Activated CD4-positive, CD25-positive, alpha-beta regulatory T cell treated with anti-CD3 and anti-CD28 coated beads, Interleukin-2, amount 50 U/mL, for 72 hours (primary cell): ENCODE measurements around the gene KRTAP5-1.
"Not testable (repeated sequence)": the region's sequence is repeated elsewhere in the genome, so short reads cannot be mapped to it uniquely, and the experiment has no call there.

Source experiments
- DNase-seq: peaks from one replicate; pipeline ENCODE4 v3.0.0; 2021

Gene KRTAP5-1

GRCh38 chr11:1584661-1585370, at the start of gene KRTAP5-1:
KRTAP5-1 (minus strand) TSS chr11:1585283; CDS start chr11:1585249, 34 bp downstream.
- not testable (repeated sequence) for DNase-seq

- DNase-seq, result no peak
Measured at GRCh38 chr11:1633864-1634263, 48.8 kb upstream of the KRTAP5-1 start.

GRCh38 chr11:1632053-1632714, 47.1 kb upstream of the KRTAP5-1 start:
- no peak for DNase-seq

GRCh38 chr11:1631066-1631568, 46.0 kb upstream of the KRTAP5-1 start:
- DNase-seq, result no peak

- DNase-seq, result no peak
Measured at GRCh38 chr11:1630271-1630670, 45.2 kb upstream of the KRTAP5-1 start.

GRCh38 chr11:1629326-1630185, 44.5 kb upstream of the KRTAP5-1 start, which contains the start of gene KRTAP5-5:
KRTAP5-5 (plus strand) TSS chr11:1629775; CDS start chr11:1629841, 66 bp downstream.
- no peak for DNase-seq

GRCh38 chr11:1628506-1629325, 43.6 kb upstream of the KRTAP5-1 start:
- peak; percentile 73 for DNase-seq

GRCh38 chr11:1625541-1625940, 40.5 kb upstream of the KRTAP5-1 start:
- DNase-seq, result no peak

GRCh38 chr11:1624621-1625020, 39.5 kb upstream of the KRTAP5-1 start:
- no peak for DNase-seq

- no peak for DNase-seq
Measured at GRCh38 chr11:1623716-1624115, 38.6 kb upstream of the KRTAP5-1 start.

- DNase-seq, result no peak
Measured at GRCh38 chr11:1622086-1622485, 37.0 kb upstream of the KRTAP5-1 start, which contains the start of gene KRTAP5-4. KRTAP5-4 (minus strand) TSS chr11:1622138; CDS start chr11:1622093, 45 bp downstream.

GRCh38 chr11:1619449-1619848, 34.4 kb upstream of the KRTAP5-1 start:
- no peak for DNase-seq

- DNase-seq, result no peak
Measured at GRCh38 chr11:1618231-1618630, 33.1 kb upstream of the KRTAP5-1 start.

- no peak for DNase-seq
Measured at GRCh38 chr11:1608363-1608762, 23.3 kb upstream of the KRTAP5-1 start, which contains the start of gene KRTAP5-3. KRTAP5-3 (minus strand) TSS chr11:1608463; CDS start chr11:1608385, 78 bp downstream.

GRCh38 chr11:1607901-1608300, 22.8 kb upstream of the KRTAP5-1 start:
- DNase-seq, result not testable (repeated sequence)

GRCh38 chr11:1607156-1607845, 22.2 kb upstream of the KRTAP5-1 start:
- DNase-seq, result not testable (repeated sequence)

GRCh38 chr11:1605923-1606322, 20.8 kb upstream of the KRTAP5-1 start:
- not testable (repeated sequence) for DNase-seq

GRCh38 chr11:1604711-1605110, 19.6 kb upstream of the KRTAP5-1 start:
- DNase-seq, result no peak

GRCh38 chr11:1604181-1604580, 19.1 kb upstream of the KRTAP5-1 start:
- DNase-seq, result no peak

GRCh38 chr11:1603629-1604028, 18.5 kb upstream of the KRTAP5-1 start:
- no peak for DNase-seq

- DNase-seq, result not testable (repeated sequence)
Measured at GRCh38 chr11:1601663-1602062, 16.6 kb upstream of the KRTAP5-1 start.
